Activated CD4-positive, alpha-beta T cell treated with anti-CD3 and anti-CD28 coated beads, Interleukin-2, amount 50 U/mL, for 1 hour (primary cell): ENCODE data around the gene MGMT.

Source experiments
- DNase-seq: peaks from one replicate; pipeline ENCODE4 v3.0.0-alpha.2; 2020

MGMT gene

DNA sequence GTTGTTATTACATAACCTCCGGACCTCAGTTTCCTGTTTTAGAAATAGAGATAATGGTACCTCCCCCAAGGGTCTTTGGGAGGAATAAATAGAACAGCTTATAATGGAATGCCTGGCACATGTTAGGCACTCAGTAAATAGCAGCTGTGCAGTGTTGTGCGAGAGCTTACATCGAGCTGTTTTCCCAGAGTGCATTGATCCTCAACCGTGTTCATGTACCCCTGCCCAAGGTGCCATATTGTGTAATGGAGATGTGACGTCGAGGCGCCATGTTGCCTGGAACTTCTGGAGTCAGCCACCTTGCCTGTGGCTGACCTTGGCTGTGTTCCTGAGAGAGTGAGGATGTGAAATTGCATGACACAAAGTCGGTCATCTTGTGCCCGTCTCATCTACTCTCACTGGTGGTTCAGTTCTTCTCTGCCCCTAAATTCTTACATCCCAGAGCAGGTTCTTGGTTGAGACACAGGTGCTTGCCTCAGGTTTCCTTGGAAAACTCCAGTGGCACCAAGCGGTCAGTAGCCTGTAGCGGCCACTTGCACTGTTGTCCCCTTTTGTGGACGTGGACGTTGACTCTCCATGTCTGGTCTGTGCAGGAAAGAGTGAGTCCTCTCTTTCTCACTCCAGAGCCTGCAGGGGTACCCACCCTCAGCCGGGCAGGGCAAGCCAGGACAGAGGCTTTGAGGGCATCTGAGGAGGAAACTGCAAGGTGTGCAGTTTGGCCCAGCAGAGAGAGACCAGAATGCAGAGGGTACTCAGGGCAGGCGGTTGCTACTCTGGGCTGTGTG, 230.6 kb downstream of the MGMT start:
- DNase-seq: no peak

DNA sequence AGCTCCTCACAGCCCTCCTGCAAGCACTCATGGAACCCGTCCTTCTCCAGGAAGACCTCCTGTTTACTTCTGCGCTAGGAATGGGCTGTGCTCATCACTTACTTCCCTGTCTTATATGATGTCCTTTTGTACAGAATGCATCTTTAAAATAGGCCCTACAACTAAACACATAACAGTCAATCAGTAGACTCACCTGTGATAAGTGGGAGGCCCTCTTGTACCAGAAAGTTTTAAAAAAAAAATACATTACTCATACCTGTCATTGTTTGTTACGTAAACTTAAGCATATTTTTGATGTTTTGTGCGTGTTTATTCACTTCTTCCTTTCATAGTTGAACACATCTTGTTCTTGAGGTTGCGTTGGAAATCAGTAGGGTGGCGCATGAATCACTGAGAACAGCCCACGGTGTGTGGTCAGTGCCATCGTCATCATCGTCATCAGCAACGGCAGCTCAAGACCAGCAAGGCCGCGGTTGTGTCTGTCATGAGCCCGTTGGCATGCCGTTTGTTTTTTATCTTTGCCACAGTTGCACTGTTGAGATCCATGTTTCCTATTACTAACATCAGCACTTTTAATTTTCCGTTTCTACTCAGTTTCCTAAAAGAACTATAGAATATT, 232.8 kb downstream of the MGMT start:
- no peak for DNase-seq

DNA sequence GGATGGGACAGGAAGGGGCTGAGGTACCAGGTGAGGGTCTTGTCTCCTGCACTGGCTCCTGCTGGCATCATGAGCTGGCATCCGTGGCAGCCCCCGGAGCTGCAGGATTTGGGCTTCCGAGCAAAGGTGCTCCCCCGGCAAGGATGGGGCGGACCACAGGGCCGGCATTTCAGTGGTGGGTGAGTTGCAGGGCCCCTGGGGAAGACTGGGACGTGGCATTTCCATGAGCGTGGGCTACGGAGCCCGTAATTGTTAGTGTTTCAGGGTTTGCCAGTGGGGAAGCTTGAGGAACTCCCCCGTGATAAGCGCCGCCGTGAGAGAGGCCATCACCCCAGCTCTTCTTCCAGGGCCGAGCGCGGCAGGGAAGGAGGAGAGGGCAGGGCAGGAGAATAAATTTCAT, 235.6 kb downstream of the MGMT start:
- no peak for DNase-seq

DNA sequence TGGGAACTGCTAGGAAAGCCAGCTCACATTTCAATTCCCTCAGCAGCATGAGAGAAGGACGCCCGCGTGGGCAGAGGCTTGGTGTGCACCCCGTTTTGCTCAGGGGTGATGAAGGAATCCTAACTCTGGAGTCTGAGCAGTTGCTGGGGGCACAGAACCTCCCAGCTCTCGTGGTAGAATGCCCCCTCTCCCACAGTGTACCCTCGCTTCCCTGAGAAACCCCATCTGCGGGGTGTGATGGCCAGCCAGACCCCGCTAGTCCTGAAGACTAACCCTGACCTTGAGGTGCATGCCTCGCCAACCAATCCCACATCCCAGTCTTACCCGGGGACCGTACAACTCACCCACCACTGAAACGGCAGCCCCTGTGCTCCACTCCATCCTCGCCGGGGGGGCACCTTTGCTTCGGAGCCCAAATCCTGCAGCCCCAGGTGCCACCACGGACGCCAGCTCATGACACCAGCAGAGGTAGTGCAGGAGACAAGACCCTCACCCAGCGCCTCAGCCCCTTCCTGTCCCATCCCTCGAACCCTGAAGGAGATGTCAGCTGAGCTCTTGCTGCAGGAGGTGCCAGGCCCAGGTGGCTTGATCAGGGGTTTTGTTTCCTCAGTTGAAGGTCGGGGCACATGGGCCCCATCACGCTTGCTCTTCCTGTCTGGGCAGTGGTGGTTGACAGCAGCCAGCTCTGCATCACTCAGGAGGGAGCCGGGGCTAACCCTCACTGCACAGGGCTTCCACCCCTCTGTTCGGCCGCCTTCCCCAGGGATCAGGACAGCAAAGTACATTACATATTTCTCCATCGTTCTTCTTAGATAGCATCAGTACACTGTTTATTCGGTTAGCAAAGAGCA, 236.5 kb downstream of the MGMT start:
- DNase-seq: no peak

DNA sequence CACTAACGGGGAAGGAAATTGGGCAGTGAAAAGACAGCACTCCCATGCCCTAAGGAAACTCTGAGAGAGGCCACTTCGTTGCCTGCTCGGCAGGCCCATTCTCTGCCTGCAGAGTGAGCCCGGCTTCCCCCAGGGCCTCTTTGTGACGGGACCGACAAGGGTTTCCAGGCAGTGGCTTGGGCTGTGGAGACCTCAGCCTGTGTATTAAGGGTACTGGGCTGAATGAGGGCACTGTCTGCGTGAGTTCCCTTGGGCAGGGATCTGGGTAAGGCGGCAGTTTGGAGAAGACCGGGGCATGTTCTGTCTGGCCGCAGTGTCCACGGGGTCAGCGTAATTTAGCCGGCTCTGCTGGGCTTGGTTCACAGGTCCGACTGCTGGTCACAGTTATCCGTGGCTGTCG, 237.2 kb downstream of the MGMT start:
- DNase-seq: no peak

DNA sequence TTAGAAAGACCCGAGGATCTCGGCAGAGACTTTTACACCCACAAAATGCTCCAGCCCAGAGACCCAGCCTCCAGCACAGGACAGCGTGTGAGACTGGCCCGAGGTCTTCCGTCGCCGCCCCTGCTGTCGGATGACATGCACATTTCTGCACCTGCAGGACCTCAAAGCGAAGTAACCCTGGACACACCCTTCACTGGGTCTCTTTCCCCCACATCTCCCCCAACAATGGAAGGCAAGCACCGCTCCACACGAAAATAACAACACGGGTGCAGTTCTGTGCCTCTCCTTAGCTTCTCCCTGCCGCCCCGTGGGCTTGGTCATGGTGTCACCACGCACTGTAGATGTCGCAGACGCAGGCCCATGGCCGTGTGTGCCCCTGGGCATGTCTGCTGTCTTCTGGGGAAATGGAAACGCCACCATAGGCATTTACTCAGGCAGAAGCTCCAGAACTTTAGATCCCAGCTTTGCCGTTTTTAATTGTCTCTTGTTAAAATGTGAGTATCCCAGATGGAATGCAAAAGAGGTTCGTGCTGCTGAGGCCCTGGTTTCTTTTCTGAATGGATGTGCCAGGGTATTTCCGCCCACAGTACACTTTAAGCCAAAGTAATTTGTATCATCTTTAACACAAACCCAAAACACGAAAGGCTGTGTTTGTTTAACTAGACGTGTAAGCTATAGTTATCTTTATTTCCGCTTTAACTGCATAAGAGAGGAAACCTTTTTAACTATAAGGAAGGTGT, 237.9 kb downstream of the MGMT start:
- DNase-seq: no peak

DNA sequence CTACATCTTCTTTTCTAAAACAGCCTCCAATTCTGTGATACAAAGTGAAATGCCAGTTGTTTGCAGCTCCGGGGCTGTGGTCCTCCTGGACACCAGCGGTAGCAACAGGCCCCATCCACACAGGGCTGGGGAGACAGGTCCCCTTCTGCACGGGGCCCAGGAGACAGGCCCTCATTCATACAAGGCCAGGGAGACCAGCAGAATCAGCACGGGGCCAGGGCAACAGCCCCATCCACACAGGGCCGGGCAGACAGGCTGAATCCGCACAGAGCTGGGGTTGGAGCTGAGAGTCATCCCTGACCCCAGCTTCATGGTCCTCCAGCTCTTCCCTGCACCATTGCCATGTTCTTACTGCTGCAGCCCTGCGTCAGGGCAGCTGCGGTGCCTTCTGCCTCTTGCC, 238.6 kb downstream of the MGMT start:
- no peak for DNase-seq

DNA sequence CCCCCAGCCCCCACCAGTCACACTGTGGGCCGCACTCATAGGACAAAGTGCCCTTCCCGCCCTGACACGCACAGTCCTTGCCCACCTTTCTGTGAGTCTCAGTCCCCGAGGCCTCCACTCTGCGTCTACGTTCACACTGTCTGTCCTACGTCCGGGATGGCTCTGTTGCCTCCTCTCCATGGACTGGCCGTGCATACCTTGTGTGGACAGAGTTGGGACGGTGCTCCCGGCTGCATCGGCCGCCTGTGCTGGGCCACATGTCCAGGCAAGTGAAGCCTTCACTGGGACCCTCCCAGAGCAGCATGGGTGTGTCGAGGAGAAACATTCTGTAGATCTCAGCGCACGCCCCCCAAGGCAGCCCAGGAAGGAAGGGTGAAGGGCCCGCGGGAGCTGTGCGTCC, 239.0 kb downstream of the MGMT start:
- DNase-seq: no peak

DNA sequence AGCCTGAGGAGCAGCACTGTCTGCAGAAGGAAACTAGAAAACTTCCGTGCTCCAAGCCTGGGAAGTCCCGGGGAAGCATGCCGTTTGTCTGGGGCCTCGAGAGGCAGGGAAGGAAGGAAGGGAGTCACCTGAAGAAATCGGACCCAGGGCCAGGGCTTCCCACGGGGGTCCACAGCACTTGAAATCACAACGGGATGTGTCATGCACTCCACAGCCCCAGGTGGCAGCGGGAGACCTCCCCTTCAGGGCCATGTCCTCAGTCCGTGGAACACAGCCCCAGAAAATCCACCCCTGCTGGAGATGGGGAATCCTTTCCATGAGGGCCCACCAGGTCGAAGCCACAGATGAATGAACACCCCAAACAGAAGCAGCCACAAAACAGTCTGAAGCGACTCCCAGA, 239.5 kb downstream of the MGMT start:
- DNase-seq: no peak

DNA sequence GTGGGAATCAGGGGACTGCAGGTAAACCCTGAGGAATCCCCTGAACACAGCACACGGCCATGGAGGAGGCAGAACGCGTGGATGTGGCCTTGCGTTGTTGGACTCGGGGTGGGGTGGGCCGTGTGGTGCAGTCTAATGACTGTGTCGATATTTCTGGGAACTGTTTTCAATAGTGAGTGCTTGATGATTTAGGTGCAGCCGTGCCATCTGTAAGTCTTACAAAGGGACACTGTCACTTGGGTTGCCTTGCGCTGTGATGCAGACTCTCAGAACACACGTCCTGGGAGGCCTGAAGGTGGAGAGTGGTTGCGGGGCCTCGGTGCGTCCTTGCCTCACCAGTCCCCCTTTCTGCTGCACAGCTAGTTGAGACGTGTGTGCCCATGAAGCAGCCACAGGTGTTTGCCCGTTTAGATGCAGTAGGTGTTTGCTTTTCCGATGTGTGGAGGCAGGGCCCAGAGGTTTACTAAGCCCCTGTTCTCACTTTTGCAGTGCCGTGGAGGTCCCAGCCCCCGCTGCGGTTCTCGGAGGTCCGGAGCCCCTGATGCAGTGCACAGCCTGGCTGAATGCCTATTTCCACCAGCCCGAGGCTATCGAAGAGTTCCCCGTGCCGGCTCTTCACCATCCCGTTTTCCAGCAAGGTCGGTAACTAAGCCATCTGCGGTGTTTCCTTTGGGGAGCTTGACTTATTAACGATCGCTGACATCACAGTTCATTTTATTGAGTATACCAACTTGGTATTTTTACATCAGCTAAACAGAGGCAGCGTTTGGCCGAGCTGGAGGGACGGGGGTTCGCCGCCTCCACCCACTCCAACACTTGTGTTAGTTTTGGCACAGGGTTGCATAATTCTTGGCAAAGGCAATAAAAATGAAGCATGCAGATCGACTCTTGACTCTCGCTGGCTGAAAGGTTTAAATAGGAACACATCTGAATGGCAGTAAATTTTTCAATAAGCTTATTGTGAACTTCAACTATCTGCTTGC, 240.7 kb downstream of the MGMT start:
- no peak for DNase-seq

DNA sequence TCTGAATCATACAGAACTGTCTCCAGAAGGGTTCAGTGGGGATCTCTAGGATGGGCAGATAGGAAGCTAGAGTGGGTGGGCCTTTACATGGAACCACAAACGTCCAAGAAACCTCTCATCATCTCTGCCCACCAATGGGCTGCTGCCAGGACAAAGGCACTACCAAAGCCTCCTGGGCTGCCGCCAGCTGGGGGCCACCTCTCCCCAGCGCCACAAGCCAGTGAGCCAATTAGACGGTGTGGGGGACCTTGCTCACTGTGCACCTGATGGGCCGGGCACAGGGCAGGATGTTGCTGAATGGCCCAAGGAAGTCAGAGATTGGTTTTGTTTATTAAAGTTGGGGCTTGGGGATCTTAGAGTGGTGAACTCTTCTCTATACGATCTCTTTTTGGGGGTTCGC, 242.1 kb downstream of the MGMT start:
- DNase-seq: no peak

DNA sequence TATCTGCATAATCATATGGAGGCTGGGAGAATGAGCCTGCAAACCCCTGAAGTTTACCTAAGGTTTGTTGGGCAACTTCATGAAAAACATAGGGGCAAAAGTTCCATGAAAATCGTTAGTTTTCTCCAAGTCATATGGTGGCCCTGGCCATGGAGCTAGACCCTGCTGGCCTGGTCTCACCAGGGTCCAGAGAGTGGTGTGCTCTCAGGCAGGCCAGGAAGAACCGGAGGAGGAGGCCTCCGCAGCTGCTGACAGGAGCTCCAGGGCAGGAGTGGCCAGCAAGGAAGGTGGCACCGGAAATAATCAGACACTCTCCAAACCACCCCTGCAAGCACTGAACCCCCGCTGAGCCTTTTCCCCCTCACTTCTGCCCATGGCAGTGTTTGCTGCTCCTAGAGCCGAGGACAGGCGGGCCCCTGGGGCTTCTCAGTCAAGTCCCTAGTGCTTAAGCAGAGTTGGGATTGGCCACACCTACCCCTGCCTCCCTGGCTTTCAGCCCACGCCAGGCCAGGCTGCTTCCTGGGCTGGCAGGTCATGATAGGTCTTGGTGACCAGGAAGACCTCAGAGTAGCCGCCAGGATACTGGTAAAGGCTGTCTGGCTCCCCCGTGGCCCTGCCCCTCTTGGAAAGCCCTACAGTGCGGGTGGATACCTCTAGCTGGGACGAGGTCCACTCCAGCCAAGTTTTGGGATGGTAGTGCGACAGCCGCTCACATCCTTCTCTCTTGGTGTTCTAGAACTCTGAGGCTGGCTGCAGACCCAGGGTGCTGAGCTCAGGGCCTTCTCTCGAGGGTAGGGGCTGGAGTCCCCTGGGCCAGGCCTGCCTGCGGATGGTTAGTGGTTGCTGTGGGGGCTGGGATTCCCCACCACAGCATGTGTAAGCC, 242.8 kb downstream of the MGMT start:
- no peak for DNase-seq

DNA sequence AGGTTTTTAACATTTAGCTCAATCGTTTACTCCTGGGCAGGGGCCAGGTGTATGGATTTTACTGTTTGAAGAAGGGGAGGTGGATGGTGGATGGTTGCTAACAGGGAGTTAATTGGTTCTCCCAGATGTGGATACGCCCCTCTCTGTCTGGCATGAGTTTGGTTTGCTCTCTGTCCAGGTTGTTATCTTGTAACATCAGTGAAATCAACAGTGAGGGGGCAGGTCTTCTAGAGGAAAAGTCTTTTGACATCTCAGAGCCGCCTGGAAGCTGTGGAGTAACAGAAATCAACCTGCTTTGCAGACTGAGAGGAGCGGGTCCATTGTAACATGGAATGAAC, 243.4 kb downstream of the MGMT start:
- no peak for DNase-seq

DNA sequence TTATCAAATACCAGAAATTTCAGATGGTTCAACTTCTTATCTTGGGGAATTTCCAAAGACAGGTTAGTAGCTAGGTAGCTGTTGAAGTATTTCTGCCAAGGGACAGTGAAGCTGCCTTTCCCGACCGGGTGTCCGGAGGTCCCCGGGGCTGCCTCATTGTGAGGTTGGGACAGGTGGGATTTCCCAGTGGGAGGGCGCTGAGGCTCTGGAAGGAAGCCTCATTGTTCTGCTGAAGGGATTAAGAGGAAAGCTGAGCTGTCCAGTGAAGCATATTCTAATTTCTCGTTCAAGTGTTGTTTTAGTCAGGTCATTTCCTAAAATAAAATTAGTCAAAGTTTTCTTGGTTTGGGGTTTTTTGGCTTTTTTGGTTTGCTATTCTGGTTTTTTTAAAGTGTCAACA, 244.2 kb downstream of the MGMT start:
- no peak for DNase-seq

DNA sequence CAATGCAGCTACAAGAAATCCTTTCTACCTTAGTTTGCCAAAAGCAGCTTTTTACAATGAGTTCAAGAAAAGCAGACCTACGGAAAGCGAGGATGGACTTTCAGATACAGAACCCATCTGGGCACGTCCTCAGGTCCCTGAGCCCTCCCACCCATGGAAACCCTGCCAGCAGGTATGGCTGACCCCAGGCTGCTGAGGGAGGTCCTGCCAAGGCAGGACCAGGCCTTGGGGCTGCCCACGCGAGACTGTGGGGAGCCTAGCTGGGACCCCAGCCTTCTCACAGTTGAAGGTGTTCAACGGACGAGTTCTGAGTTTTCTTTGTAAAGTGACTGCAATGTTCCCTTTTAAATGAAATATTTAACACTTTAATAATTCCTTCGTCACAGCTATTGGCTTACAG, 245.0 kb downstream of the MGMT start:
- DNase-seq: no peak

DNA sequence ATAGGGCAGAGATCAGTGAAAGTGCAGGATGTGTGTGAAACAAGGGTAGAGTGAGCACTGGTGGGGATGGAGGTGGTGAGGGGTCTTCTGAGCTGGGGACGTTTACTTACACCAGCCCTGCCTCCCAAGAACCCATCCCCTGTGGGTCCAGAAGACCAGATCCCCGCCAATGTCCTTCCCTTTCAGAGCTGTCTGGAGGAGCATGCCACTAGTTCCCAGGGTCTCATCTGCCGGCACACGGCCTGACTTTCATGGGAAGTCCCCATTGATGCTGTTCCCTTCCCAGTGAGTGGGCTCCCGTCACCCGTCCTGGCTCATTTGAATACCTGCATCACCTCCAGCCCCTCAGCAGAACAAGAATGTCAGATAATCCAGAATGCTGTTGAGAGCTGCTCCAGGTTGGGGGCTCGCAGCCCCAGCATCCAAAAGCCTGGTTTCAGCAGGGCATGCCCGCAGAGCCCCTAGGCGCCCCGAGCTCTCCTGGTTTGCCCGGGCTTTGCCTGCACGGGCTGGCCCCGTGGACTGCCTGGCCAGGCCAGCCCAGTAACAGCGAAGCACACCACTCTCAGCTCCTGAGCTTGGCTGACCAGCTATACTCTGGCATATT, 246.7 kb downstream of the MGMT start:
- DNase-seq: no peak

DNA sequence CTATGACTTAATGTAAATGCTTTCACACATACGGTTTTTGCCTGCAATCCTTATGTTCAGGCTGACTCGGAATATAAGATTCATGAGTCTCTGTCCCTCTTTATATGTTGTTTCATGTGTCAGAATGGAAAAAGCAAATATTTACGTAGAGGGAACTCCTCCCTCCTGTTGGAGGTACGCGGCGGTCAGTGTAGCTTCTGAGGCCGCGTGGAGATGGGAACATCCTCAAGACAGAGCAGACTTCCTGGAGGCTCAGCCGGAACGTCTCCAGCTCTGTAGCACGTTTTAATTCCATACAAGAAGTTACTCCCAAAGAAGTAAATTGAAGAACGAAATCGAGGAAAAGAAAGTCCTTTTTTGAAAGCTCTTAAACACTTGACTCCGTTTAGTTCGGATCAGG, 248.8 kb downstream of the MGMT start:
- DNase-seq: no peak

DNA sequence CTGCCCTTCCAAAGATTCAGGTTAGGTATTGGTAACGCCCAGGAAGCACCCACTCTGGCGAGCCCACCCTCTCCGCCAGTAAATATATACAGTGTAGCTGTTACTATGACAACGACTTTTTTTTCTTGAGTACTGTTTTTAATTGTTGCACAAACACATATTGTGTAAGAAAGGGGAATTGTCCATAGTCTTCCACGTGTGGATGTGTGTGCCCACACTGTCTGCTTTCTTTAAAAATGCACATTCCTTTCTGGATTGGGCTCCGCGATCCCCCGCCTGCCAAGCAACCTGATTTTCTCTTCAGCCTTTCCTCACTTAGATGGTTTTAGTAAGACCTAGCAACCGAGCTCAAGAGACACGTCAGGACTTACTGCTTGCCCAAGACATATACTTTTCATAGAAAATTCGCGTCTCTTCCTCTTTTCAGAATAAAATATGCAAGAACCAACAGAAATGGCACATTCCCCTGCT, 249.2 kb downstream of the MGMT start:
- no peak for DNase-seq

DNA sequence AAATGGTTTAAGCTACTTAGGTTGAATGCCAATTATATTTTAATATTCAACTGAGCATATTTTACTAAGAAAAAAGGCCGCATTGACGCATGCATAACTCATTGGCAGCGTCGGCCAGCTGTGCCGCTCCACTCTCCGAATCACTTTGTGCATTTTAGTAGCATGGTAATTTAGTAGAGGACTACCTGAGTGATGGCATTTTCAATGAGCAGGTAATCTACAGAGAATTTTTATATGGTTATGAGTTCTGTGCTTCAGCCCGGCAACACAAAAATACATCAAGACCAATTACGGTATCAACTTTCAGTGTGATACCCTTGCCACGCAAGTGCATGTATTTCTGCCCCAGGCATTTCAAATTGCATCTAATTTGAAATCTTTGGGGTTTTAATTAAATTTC, 249.8 kb downstream of the MGMT start:
- no peak for DNase-seq

DNA sequence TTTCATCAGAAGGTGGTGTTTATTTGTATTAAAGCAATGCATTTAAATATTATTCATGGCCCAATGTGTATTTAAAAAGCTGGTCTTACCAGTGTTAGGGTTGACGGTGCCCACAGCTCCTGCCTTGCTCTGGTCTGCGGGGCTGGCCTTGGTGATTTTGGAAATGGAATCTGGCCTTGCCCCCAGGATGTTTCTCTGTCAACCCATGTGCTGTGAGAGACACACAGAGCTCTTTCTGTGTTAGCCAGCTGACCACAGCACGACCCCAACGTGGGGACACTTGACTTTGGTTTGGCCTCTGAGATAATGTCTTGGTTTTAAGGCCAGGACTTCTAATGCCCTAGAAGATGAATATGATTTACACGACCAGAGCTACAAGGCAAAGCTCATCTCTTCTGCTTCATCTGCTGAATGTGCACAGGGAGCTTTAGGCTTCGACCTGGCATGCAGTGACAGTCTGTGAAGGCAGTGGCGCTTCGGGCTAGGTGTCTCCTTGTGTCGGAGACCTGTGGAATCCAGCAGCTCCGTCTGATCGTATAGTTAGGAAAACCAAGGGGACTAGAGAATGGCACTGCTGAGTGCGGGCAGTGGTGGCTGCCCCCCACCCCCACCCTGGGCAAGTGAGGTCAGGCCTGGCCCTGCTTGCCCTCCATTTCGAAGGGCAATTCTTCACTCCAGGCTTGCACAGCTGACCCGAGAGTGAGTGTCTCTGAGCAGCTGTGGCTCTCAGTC, 250.9 kb downstream of the MGMT start:
- no peak for DNase-seq
